HCT116 (cell line): ENCODE data around the gene OR13G1. TPM values are rescaled to one million over a fixed set of nuclear protein-coding genes. Genes with fewer than 3 reads are reported as not detected.
"Not testable (repeated sequence)": the region's sequence is repeated elsewhere in the genome, so short reads cannot be mapped to it uniquely, and the experiment has no call there.

Experiments used
- ATAC-seq: fragments of 200-7000 bp; cut with Tn5 transposase; 2 replicates; pipeline ENCODE4 v1.9.1; 2020; ENCODE audit warnings: mild to moderate bottlenecking, moderate library complexity
- BruUV-seq: library from RNA; stranded (reverse); fragments of 400-500 nt; replicated peaks from 2 replicates; lab custom pipeline; 2021; lab: Mats Ljungman, UMichigan
- CTCF ChIA-PET: fragments of 300-600 bp; sonication (Branson Sonifier 250); formaldehyde crosslinking; loops from one replicate; lab custom pipeline; 2021; ENCODE audit warnings: antibody characterized with exemption; lab: Charles Lee
- POLR2A ChIA-PET: fragments of 300-600, 350-600 bp; sonication (Branson Sonifier 250); formaldehyde crosslinking; loops from one replicate; lab custom pipeline; 2021; ENCODE audit warnings: antibody characterized with exemption; lab: Charles Lee
- RAD21 ChIA-PET, 2 experiments: fragments of 300-600 bp; sonication (Branson Sonifier 250); formaldehyde crosslinking; loops; one replicate each; lab custom pipeline; 2023; ENCODE audit warnings: low total read pairs in 2 of 2; ENCODE audit not compliant: uncharacterized antibody in 2 of 2, unreplicated experiment in 2 of 2, low non-redundant PET in 1 of 2; lab: Charles Lee
- DNase-seq: peaks from one replicate; pipeline ENCODE4 v3.0.0-alpha.2; 2010; ENCODE audit warnings: low read depth, low spot score
- H2AFZ ChIP-seq: fragments of 200-600 bp; shearing (Covaris generic), sonication (generic); 2 replicates; pipeline ENCODE4 v1.6.1; 2017; ENCODE audit warnings: low read depth, mixed run types, mixed read lengths, antibody characterized with exemption, low read length; ENCODE audit not compliant: poor library complexity, severe bottlenecking
- H3K27ac ChIP-seq: 2 replicates; pipeline ENCODE4 v1.5.1; 2012; ENCODE audit warnings: low read depth, low read length
- H3K27me3 ChIP-seq: fragments of 200-600 bp; sonication (generic); 2 replicates; pipeline ENCODE4 v1.6.1; 2016; ENCODE audit warnings: mixed run types, low read length, mixed read lengths; ENCODE audit not compliant: insufficient read depth
- H3K36me3 ChIP-seq, 2 experiments: fragments of 200-500 bp in 1 of 2; fragments of 200-600 bp in 1 of 2; sonication (Bioruptor generic) in 1 of 2; sonication (generic) in 1 of 2; 2 replicates each; pipeline versions ENCODE4 v1.5.1 to v1.6.1; 2014 to 2016; ENCODE audit warnings: low read length in 2 of 2, inconsistent platforms in 1 of 2, mixed read lengths in 1 of 2, mixed run types in 1 of 2; ENCODE audit not compliant: insufficient read depth in 2 of 2, control insufficient read depth in 1 of 2
- H3K4me1 ChIP-seq, 2 experiments: fragments of 200-600 bp in 1 of 2; sonication (generic) in 1 of 2; 2 replicates each; pipeline versions ENCODE4 v1.5.1 to v1.6.1; 2012 to 2017; ENCODE audit warnings: low read length in 2 of 2, inconsistent platforms in 1 of 2, mild to moderate bottlenecking in 1 of 2, mixed read lengths in 1 of 2, mixed run types in 1 of 2, moderate library complexity in 1 of 2; ENCODE audit not compliant: insufficient read depth in 2 of 2, control insufficient read depth in 1 of 2
- H3K4me2 ChIP-seq: fragments of 200-600 bp; sonication (generic); 2 replicates; pipeline ENCODE4 v1.6.1; 2017; ENCODE audit warnings: mixed run types, low read length, mixed read lengths
- H3K4me3 ChIP-seq, 2 experiments: fragments of 200-600 bp in 1 of 2; sonication (generic) in 1 of 2; replicated peaks in 1 of 2; 2 replicates each; pipeline ENCODE4 v1.5.1; 2011 to 2016; ENCODE audit warnings: low read length in 2 of 2, control low read depth in 1 of 2, low read depth in 1 of 2, mild to moderate bottlenecking in 1 of 2, mixed read lengths in 1 of 2, mixed run types in 1 of 2
- H3K79me2 ChIP-seq: fragments of 200-600 bp; sonication (generic); 2 replicates; pipeline ENCODE4 v1.6.1; 2017; ENCODE audit warnings: mild to moderate bottlenecking, mixed run types, low read length, moderate library complexity, mixed read lengths; ENCODE audit not compliant: insufficient read depth
- H3K9ac ChIP-seq: fragments of 200-600 bp; sonication (generic); 2 replicates; pipeline ENCODE4 v1.6.1; 2016; ENCODE audit warnings: low read length, mixed read lengths
- H3K9me2 ChIP-seq: fragments of 200-600 bp; sonication (generic), shearing (Covaris generic); 2 replicates; pipeline ENCODE4 v1.6.1; 2017; ENCODE audit warnings: mixed run types, mild to moderate bottlenecking, moderate library complexity; ENCODE audit not compliant: insufficient read depth
- H3K9me3 ChIP-seq, 2 experiments: fragments of 200-500 bp in 1 of 2; fragments of 200-600 bp in 1 of 2; sonication (Bioruptor generic) in 1 of 2; sonication (generic) in 1 of 2; 2 replicates each; pipeline ENCODE4 v1.6.1; 2014 to 2017; ENCODE audit warnings: low read length in 2 of 2, mixed read lengths in 2 of 2, inconsistent platforms in 1 of 2, low read depth in 1 of 2, mild to moderate bottlenecking in 1 of 2, mixed run types in 1 of 2, moderate library complexity in 1 of 2; ENCODE audit not compliant: control insufficient read depth in 1 of 2, insufficient read depth in 1 of 2
- H4K20me1 ChIP-seq: fragments of 200-600 bp; sonication (generic), shearing (Covaris generic); 2 replicates; pipeline ENCODE4 v1.6.1; 2017; ENCODE audit warnings: mixed run types, mild to moderate bottlenecking, moderate library complexity; ENCODE audit not compliant: insufficient read depth
- CEBPB ChIP-seq: IDR thresholded peaks from 2 replicates; pipeline ENCODE4 v1.6.1; 2012; ENCODE audit warnings: low read depth
- ELF1 ChIP-seq: IDR thresholded peaks from 2 replicates; pipeline ENCODE4 v1.6.1; 2012; ENCODE audit warnings: low read depth, borderline replicate concordance
- ZBTB33 ChIP-seq: IDR thresholded peaks from 2 replicates; pipeline ENCODE4 v1.6.1; 2011; ENCODE audit warnings: mild to moderate bottlenecking, low read length, moderate library complexity; ENCODE audit not compliant: insufficient replicate concordance; ENCODE audit errors: extremely low read depth
- intact Hi-C: fragments of 100-400 bp; cut with micrococcal nuclease; formaldehyde crosslinking; loops from 2 replicates; pipeline ENCODE4 v1.10.0; 2022
- total RNA-seq: library from RNA; stranded (reverse); gene quantifications from one replicate; pipeline ENCODE4 v1.2.1, GENCODE V29; 2021; ENCODE audit not compliant: unreplicated experiment

The OR13G1 gene
- total RNA-seq, 1 experiment from 2014 or later = not detected

GRCh38 chr1:247713753-247714152 lies 34.2 kb upstream of the OR13G1 start:
- Histone ChIP-seq H3K27me3 (no peaks in the 10 kb centered on the region), H3K9me2 (no peaks in the 10 kb centered on the region), H3K9me3 (peaks cover 0 to 9% of the 10 kb centered on the region in 2 experiments; a peak in 1 of 4 replicates), H2AFZ (no peak overlapping the region), H3K4me1 (no peaks in the 10 kb centered on the region), H3K4me3 (no peak overlapping the region), H3K4me2 (no peak overlapping the region), H3K79me2 (no peaks in the 10 kb centered on the region), H3K27ac (no peak overlapping the region), H3K9ac (no peak overlapping the region), H3K36me3 (no peaks in the 10 kb centered on the region), H4K20me1 (no peaks in the 10 kb centered on the region)
- no TSS peak for BruUV-seq
- intact Hi-C loops = no loop called here
- no peak for ATAC-seq
- ChIA-PET RAD21 (no interaction called here), POLR2A (no interaction called here), CTCF (no interaction called here)
- TF ChIP-seq ZBTB33 = no peak
- no peak for TF ChIP-seq CEBPB
- no peak for TF ChIP-seq ELF1
- DNase-seq = no peak

- H3K27ac ChIP-seq, H3K9me2 ChIP-seq, H2AFZ ChIP-seq, intact Hi-C loops, H3K4me2 ChIP-seq, DNase-seq, H3K9ac ChIP-seq, POLR2A ChIA-PET, BruUV-seq, H3K36me3 ChIP-seq, RAD21 ChIA-PET, H3K9me3 ChIP-seq, H3K27me3 ChIP-seq, H3K4me3 ChIP-seq, H4K20me1 ChIP-seq, ATAC-seq, H3K4me1 ChIP-seq, CTCF ChIA-PET, H3K79me2 ChIP-seq: not testable (repeated sequence)
Observed at GRCh38 chr1:247710681-247711080, 31.1 kb upstream of the OR13G1 start.
